OCI-M1 (cell line): ENCODE measurements around the gene CEP57L1.
A peak's percentile ranks its signal among the peaks of the same experiment; 100 is the strongest.

Experiments
- DNase-seq: peaks from one replicate; lab custom pipeline; 2025; lab: John Stamatoyannopoulos, UW

CEP57L1 gene

GRCh38 chr6:109095036-109095834 is at the start of gene CEP57L1:
Gene CEP57L1, plus strand, starts transcription at chr6:109095507. Its CDS starts 49,715 bp downstream, at chr6:109145222.
- DNase-seq, result peak; percentile 99

GRCh38 chr6:109048176-109048575 is 47.1 kb upstream of the CEP57L1 start:
- peak; percentile 56 for DNase-seq

GRCh38 chr6:109048670-109049415 is 46.5 kb upstream of the CEP57L1 start:
- no peak for DNase-seq

- peak; percentile 54 for DNase-seq
Measured at GRCh38 chr6:109050012-109050411, 45.3 kb upstream of the CEP57L1 start.

- DNase-seq, result peak; percentile 37
Measured at GRCh38 chr6:109050447-109051102, 44.7 kb upstream of the CEP57L1 start.

GRCh38 chr6:109051301-109052017 is 43.8 kb upstream of the CEP57L1 start:
- DNase-seq, result peak; percentile 49

GRCh38 chr6:109052018-109052651 is 43.2 kb upstream of the CEP57L1 start:
- DNase-seq, result no peak

- DNase-seq, result peak; percentile 15
Measured at GRCh38 chr6:109052852-109053251, 42.5 kb upstream of the CEP57L1 start.

- no peak for DNase-seq
Measured at GRCh38 chr6:109053336-109053735, 42.0 kb upstream of the CEP57L1 start.

- no peak for DNase-seq
Measured at GRCh38 chr6:109055771-109056235, 39.5 kb upstream of the CEP57L1 start.

GRCh38 chr6:109056661-109057060 is 38.6 kb upstream of the CEP57L1 start:
- DNase-seq, result peak; percentile 86

GRCh38 chr6:109058620-109059019 is 36.7 kb upstream of the CEP57L1 start:
- DNase-seq, result no peak

- peak; percentile 70 for DNase-seq
Measured at GRCh38 chr6:109059153-109059552, 36.2 kb upstream of the CEP57L1 start.

- DNase-seq, result peak; percentile 83
Measured at GRCh38 chr6:109059571-109060021, 35.7 kb upstream of the CEP57L1 start.

GRCh38 chr6:109060571-109060970 is 34.7 kb upstream of the CEP57L1 start:
- no peak for DNase-seq

GRCh38 chr6:109062216-109062615 is 33.1 kb upstream of the CEP57L1 start:
- DNase-seq, result no peak

GRCh38 chr6:109062767-109063352 is 32.4 kb upstream of the CEP57L1 start:
- peak; percentile 31 for DNase-seq

- no peak for DNase-seq
Measured at GRCh38 chr6:109069746-109070145, 25.6 kb upstream of the CEP57L1 start.

- DNase-seq, result no peak
Measured at GRCh38 chr6:109071125-109071917, 24.0 kb upstream of the CEP57L1 start.
